GM23338 (cell line): ENCODE results near the gene PARL. TPM values are rescaled to one million over a fixed set of nuclear protein-coding genes. Genes with fewer than 3 reads are reported as not detected.

ENCODE experiments used
- ATAC-seq: fragments of 200-7000 bp; cut with Tn5 transposase; 3 replicates; pipeline ENCODE4 v1.9.1; 2020
- DNase-seq: peaks from one replicate; pipeline ENCODE4 v3.0.0-alpha.2; 2015; ENCODE audit warnings: low spot score
- H2AFZ ChIP-seq: fragments of 200-600 bp; sonication (generic); 2 replicates; pipeline ENCODE4 v1.8.0; 2016; ENCODE audit warnings: antibody characterized with exemption, mild to moderate bottlenecking, moderate library complexity
- H3F3A ChIP-seq: fragments of 200-600 bp; sonication (generic); replicated peaks from 2 replicates; pipeline ENCODE4 v1.8.0; 2017; ENCODE audit warnings: antibody characterized with exemption, mixed run types, low read depth
- H3K27ac ChIP-seq: fragments of 200-600 bp; sonication (generic); 2 replicates; pipeline ENCODE4 v1.6.1; 2016; ENCODE audit warnings: low read depth
- H3K27me3 ChIP-seq: fragments of 200-600 bp; sonication (generic); 2 replicates; pipeline ENCODE4 v1.8.0; 2016; ENCODE audit warnings: mild to moderate bottlenecking, mixed run types, moderate library complexity; ENCODE audit not compliant: insufficient read depth
- H3K36me3 ChIP-seq: fragments of 200-600 bp; sonication (generic); 2 replicates; pipeline ENCODE4 v1.8.0; 2016; ENCODE audit warnings: mild to moderate bottlenecking; ENCODE audit not compliant: insufficient read depth
- H3K4me1 ChIP-seq: fragments of 200-600 bp; sonication (generic); 2 replicates; pipeline ENCODE4 v1.8.0; 2016; ENCODE audit warnings: mild to moderate bottlenecking, moderate library complexity; ENCODE audit not compliant: insufficient read depth
- H3K4me2 ChIP-seq: fragments of 200-600 bp; sonication (generic); 2 replicates; pipeline ENCODE4 v1.7.1; 2017; ENCODE audit warnings: mixed run types
- H3K4me3 ChIP-seq: fragments of 200-600 bp; sonication (generic); 2 replicates; pipeline ENCODE4 v1.6.1; 2016; ENCODE audit warnings: mixed run types
- H3K79me2 ChIP-seq: fragments of 200-600 bp; sonication (generic); replicated peaks from 2 replicates; pipeline ENCODE4 v1.8.0; 2017; ENCODE audit warnings: mild to moderate bottlenecking; ENCODE audit not compliant: insufficient read depth
- H3K9me2 ChIP-seq: fragments of 200-600 bp; sonication (generic); 2 replicates; pipeline ENCODE4 v1.8.0; 2017; ENCODE audit not compliant: insufficient read depth
- H4K20me1 ChIP-seq: fragments of 200-600 bp; sonication (generic); replicated peaks from 2 replicates; pipeline ENCODE4 v1.8.0; 2017; ENCODE audit warnings: mild to moderate bottlenecking; ENCODE audit not compliant: insufficient read depth
- H3K27ac Mint-ChIP-seq: 2 replicates; pipeline ENCODE4 v1.8.0; 2020; ENCODE audit warnings: inconsistent platforms, mild to moderate bottlenecking, moderate library complexity, mixed read lengths
- H3K27me3 Mint-ChIP-seq: 3 replicates; pipeline ENCODE4 v1.8.0; 2022; ENCODE audit warnings: low read depth, mild to moderate bottlenecking, moderate library complexity, mixed read lengths, inconsistent platforms; ENCODE audit not compliant: insufficient read depth, poor library complexity
- H3K36me3 Mint-ChIP-seq: 3 replicates; pipeline ENCODE4 v1.8.0; 2021; ENCODE audit warnings: low read depth, mild to moderate bottlenecking, inconsistent platforms, moderate library complexity, mixed read lengths
- H3K4me1 Mint-ChIP-seq: 3 replicates; pipeline ENCODE4 v1.8.0; 2020; ENCODE audit warnings: mild to moderate bottlenecking, inconsistent platforms, mixed read lengths
- H3K4me3 Mint-ChIP-seq: 3 replicates; pipeline ENCODE4 v1.8.0; 2021; ENCODE audit warnings: moderate library complexity, mild to moderate bottlenecking, inconsistent platforms, mixed read lengths
- H3K9me3 Mint-ChIP-seq: 3 replicates; pipeline ENCODE4 v1.8.0; 2020; ENCODE audit warnings: moderate library complexity, mild to moderate bottlenecking, inconsistent platforms, mixed read lengths
- CTCF ChIP-seq, 2 experiments: fragments of 200-600 bp in 1 of 2; sonication (generic) in 1 of 2; conservative IDR thresholded peaks; 2 replicates each; pipeline versions ENCODE4 v1.5.1 to v1.6.1; 2016 to 2017; ENCODE audit warnings: antibody characterized with exemption in 2 of 2, low read depth in 2 of 2, mild to moderate bottlenecking in 2 of 2, moderate library complexity in 1 of 2
- EZH2phosphoT487 ChIP-seq: fragments of 200-600 bp; sonication (generic); IDR thresholded peaks from one replicate; pipeline ENCODE4 v1.8.1; 2018; ENCODE audit warnings: antibody characterized with exemption; ENCODE audit not compliant: unreplicated experiment
- JUNB ChIP-seq: IDR thresholded peaks from one replicate; pipeline ENCODE4 v1.6.1; 2016; ENCODE audit warnings: antibody characterized with exemption; ENCODE audit not compliant: unreplicated experiment
- NANOG ChIP-seq: IDR thresholded peaks from 2 replicates; pipeline ENCODE4 v1.6.1; 2016; ENCODE audit warnings: antibody characterized with exemption, borderline replicate concordance
- POLR2AphosphoS5 ChIP-seq: IDR thresholded peaks from 2 replicates; pipeline ENCODE4 v1.6.1; 2016; ENCODE audit warnings: antibody characterized with exemption, low read depth
- STAT1 ChIP-seq: IDR thresholded peaks from one replicate; pipeline ENCODE4 v1.6.1; 2016; ENCODE audit warnings: antibody characterized with exemption; ENCODE audit not compliant: unreplicated experiment
- ZNF114 ChIP-seq: fragments of 250-450 bp; sonication (Bioruptor Pico); IDR thresholded peaks from 2 replicates; pipeline ENCODE4 v1.5.0; 2020; ENCODE audit warnings: mild to moderate bottlenecking, moderate library complexity
- ZNF331 ChIP-seq: fragments of 250-450 bp; sonication (Bioruptor Pico); IDR thresholded peaks from 2 replicates; pipeline ENCODE4 v1.5.0; 2020; ENCODE audit warnings: low read depth, mild to moderate bottlenecking, moderate library complexity
- polyA plus RNA-seq: library from polyadenylated mRNA; unstranded; fragments of >200 nt; fragmentation: Nextera tagmentation; extraction: Ambion mirVana; gene quantifications from 2 replicates; pipeline ENCODE4 v1.2.1, GENCODE V29; 2016
- total RNA-seq: library from RNA; depleted of rRNA; stranded (reverse); fragments of >200 nt; shearing (Covaris generic); gene quantifications from 2 replicates; pipeline ENCODE4 v1.2.3, GENCODE V29; 2014
- TF ChIP-seq, protein P1 (sequence below): IDR thresholded peaks from one replicate; pipeline ENCODE4 v1.6.1; 2018; ENCODE audit warnings: antibody characterized with exemption; ENCODE audit not compliant: unreplicated experiment
- TF ChIP-seq, protein P2 (sequence below): fragments of 250-450 bp; sonication (Bioruptor Pico); IDR thresholded peaks from 2 replicates; pipeline ENCODE4 v1.5.0; 2020; ENCODE audit warnings: mild to moderate bottlenecking, moderate library complexity
- TF ChIP-seq, protein P3 (sequence below): IDR thresholded peaks from 2 replicates; pipeline ENCODE4 v1.6.1; 2016; ENCODE audit warnings: antibody characterized with exemption

PARL gene
- total and polyA plus RNA-seq, 2 experiments from 2014 or later: 67.5 to 78.7 TPM

- TF ChIP-seq EZH2phosphoT487 (no peak), CTCF (conservative IDR thresholded peaks at IDR 0.05; ENCODE audit: low read depth in 2 of 2) (no peak), ZNF331 (no peak)
Measured at GRCh38 chr3:183808355-183808754, 76.3 kb downstream of the PARL start (continued).

DNA sequence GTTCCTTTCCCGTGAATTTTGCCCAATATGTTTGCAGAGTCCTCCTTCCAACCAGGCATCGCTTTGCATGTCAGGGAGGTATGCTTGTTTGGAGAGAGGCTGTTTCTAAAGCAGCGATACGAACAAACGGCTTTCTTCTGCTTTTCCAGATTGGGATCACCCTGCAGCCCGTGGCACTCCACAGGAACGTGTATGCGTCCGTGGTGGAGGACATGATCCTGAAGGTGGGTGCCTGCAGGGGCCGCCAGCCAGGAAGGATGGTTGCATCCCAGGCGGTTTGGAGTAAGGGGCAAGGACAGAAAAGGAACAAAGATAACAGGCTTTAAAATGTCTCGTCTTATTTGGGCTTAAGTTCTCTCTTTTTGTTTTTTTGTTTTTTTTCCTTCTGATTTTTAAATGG lies 76.8 kb downstream of the PARL start:
- DNase-seq (no peak), ATAC-seq (no peak)
- H3K9me3 Mint-ChIP-seq: no peaks in the 10 kb centered on the region; the same call in 2 of the 3 replicates
- Histone ChIP-seq H2AFZ (no peak overlapping the region), H4K20me1 (peaks cover 7% of the 10 kb centered on the region), H3K9me2 (no peaks in the 10 kb centered on the region), H3K79me2 (no peaks in the 10 kb centered on the region), H3F3A (no peaks in the 10 kb centered on the region; the same call in 1 of the 2 replicates), H3K4me2 (no peak overlapping the region), H3K27ac (no peak overlapping the region), H3K4me3 (no peak overlapping the region), H3K36me3 (peaks cover 63% of the 10 kb centered on the region), H3K27me3 (no peaks in the 10 kb centered on the region), H3K4me1 (no peaks in the 10 kb centered on the region)
- H3K27ac Mint-ChIP-seq: no peak overlapping the region
- peaks cover 91% of the 10 kb centered on the region for H3K36me3 Mint-ChIP-seq
- H3K4me3 Mint-ChIP-seq: no peak overlapping the region
- H3K4me1 Mint-ChIP-seq: no peaks in the 10 kb centered on the region
- peaks cover 7% of the 10 kb centered on the region for H3K27me3 Mint-ChIP-seq
- TF ChIP-seq, protein P1, sequence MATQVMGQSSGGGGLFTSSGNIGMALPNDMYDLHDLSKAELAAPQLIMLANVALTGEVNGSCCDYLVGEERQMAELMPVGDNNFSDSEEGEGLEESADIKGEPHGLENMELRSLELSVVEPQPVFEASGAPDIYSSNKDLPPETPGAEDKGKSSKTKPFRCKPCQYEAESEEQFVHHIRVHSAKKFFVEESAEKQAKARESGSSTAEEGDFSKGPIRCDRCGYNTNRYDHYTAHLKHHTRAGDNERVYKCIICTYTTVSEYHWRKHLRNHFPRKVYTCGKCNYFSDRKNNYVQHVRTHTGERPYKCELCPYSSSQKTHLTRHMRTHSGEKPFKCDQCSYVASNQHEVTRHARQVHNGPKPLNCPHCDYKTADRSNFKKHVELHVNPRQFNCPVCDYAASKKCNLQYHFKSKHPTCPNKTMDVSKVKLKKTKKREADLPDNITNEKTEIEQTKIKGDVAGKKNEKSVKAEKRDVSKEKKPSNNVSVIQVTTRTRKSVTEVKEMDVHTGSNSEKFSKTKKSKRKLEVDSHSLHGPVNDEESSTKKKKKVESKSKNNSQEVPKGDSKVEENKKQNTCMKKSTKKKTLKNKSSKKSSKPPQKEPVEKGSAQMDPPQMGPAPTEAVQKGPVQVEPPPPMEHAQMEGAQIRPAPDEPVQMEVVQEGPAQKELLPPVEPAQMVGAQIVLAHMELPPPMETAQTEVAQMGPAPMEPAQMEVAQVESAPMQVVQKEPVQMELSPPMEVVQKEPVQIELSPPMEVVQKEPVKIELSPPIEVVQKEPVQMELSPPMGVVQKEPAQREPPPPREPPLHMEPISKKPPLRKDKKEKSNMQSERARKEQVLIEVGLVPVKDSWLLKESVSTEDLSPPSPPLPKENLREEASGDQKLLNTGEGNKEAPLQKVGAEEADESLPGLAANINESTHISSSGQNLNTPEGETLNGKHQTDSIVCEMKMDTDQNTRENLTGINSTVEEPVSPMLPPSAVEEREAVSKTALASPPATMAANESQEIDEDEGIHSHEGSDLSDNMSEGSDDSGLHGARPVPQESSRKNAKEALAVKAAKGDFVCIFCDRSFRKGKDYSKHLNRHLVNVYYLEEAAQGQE: no peak
- no peak for TF ChIP-seq ZNF331
- no peak for TF ChIP-seq CTCF (conservative IDR thresholded peaks at IDR 0.05; ENCODE audit: low read depth in 2 of 2)
- TF ChIP-seq STAT1: no peak
- TF ChIP-seq ZNF114 (CRISPR knock-in tag): no peak
- TF ChIP-seq, protein P2, sequence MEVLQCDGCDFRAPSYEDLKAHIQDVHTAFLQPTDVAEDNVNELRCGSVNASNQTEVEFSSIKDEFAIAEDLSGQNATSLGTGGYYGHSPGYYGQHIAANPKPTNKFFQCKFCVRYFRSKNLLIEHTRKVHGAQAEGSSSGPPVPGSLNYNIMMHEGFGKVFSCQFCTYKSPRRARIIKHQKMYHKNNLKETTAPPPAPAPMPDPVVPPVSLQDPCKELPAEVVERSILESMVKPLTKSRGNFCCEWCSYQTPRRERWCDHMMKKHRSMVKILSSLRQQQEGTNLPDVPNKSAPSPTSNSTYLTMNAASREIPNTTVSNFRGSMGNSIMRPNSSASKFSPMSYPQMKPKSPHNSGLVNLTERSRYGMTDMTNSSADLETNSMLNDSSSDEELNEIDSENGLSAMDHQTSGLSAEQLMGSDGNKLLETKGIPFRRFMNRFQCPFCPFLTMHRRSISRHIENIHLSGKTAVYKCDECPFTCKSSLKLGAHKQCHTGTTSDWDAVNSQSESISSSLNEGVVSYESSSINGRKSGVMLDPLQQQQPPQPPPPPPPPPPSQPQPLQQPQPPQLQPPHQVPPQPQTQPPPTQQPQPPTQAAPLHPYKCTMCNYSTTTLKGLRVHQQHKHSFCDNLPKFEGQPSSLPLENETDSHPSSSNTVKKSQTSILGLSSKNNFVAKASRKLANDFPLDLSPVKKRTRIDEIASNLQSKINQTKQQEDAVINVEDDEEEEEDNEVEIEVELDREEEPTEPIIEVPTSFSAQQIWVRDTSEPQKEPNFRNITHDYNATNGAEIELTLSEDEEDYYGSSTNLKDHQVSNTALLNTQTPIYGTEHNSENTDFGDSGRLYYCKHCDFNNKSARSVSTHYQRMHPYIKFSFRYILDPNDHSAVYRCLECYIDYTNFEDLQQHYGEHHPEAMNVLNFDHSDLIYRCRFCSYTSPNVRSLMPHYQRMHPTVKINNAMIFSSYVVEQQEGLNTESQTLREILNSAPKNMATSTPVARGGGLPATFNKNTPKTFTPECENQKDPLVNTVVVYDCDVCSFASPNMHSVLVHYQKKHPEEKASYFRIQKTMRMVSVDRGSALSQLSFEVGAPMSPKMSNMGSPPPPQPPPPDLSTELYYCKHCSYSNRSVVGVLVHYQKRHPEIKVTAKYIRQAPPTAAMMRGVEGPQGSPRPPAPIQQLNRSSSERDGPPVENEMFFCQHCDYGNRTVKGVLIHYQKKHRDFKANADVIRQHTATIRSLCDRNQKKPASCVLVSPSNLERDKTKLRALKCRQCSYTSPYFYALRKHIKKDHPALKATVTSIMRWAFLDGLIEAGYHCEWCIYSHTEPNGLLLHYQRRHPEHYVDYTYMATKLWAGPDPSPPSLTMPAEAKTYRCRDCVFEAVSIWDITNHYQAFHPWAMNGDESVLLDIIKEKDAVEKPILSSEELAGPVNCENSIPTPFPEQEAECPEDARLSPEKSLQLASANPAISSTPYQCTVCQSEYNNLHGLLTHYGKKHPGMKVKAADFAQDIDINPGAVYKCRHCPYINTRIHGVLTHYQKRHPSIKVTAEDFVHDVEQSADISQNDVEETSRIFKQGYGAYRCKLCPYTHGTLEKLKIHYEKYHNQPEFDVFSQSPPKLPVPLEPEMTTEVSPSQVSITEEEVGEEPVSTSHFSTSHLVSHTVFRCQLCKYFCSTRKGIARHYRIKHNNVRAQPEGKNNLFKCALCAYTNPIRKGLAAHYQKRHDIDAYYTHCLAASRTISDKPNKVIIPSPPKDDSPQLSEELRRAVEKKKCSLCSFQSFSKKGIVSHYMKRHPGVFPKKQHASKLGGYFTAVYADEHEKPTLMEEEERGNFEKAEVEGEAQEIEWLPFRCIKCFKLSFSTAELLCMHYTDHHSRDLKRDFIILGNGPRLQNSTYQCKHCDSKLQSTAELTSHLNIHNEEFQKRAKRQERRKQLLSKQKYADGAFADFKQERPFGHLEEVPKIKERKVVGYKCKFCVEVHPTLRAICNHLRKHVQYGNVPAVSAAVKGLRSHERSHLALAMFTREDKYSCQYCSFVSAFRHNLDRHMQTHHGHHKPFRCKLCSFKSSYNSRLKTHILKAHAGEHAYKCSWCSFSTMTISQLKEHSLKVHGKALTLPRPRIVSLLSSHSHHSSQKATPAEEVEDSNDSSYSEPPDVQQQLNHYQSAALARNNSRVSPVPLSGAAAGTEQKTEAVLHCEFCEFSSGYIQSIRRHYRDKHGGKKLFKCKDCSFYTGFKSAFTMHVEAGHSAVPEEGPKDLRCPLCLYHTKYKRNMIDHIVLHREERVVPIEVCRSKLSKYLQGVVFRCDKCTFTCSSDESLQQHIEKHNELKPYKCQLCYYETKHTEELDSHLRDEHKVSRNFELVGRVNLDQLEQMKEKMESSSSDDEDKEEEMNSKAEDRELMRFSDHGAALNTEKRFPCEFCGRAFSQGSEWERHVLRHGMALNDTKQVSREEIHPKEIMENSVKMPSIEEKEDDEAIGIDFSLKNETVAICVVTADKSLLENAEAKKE (CRISPR knock-in tag): no peak
- TF ChIP-seq, protein P3, sequence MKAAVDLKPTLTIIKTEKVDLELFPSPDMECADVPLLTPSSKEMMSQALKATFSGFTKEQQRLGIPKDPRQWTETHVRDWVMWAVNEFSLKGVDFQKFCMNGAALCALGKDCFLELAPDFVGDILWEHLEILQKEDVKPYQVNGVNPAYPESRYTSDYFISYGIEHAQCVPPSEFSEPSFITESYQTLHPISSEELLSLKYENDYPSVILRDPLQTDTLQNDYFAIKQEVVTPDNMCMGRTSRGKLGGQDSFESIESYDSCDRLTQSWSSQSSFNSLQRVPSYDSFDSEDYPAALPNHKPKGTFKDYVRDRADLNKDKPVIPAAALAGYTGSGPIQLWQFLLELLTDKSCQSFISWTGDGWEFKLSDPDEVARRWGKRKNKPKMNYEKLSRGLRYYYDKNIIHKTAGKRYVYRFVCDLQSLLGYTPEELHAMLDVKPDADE: no peak
- no peak for TF ChIP-seq NANOG
- TF ChIP-seq JUNB: no peak
- TF ChIP-seq POLR2AphosphoS5: no peak
